ENCODE data around the gene IQCM. TPM values are rescaled to one million over a fixed set of nuclear protein-coding genes. Genes with fewer than 3 reads are reported as not detected.

Gene IQCM
- polyA plus RNA-seq, 1 donor (not counting 4 experiments of a cell fraction or from before 2014, with no cell fraction given), result not detected

DNA sequence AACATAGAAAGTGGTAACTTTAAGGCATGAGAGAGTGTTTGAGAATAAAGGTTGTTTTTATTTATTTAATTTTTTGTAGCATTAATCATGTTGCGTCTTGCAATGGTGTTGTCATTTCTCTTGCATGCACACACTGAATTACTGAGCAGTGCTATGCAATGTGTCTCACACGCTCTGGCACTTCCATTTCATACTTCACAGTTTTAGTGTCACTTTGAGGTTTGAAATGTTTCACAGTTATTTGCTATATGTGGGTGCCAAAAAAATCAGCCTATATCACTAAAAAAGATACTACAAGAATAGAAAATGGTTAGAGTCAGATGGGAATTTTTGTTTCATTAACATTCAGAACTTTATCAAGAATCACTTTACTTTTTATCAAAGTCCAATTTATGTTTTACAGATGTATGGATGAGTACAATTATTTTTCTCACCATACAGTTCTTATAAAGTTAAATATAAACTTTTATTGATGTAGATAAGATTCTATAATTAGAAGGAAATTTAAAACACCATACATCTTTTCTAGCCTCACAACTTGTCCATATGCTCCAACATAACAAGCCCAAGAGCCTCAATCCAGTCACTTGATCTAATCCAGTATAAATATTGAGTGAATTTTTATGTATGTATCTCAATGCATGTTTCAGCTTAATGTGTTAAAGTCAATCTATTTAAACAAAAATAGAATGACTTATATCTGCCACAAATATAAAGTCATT lies 114.0 kb downstream of the IQCM start:
- no peaks in the 10 kb centered on the region for H3K4me1 ChIP-seq (ENCODE audit: control insufficient read depth, extremely low read depth, insufficient read depth, low read length)
- dilution Hi-C loops (cut with MboI; ENCODE audit: extremely low pct_ligation_motif_present, low sequenced_read_pairs), result no loop called here
- FAIRE-seq, result no peak

DNA sequence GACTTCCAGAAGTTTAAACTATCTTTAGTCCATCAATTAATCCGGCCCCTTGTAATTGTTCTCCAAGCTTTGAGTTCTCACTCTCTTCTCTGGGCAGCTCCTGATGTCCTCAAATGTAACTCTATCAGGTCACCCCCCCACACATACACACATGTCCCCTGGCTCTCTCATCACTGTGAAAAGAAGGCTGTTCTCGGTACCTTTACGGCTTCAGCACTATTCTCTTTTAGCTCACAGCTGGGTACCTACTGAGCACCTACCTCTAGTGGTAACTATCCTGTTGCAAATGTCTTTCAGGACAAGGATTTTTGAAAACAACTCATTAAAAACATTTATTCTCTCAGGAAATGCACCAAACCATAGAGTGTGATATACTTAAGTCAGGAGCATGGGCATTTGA lies 115.4 kb downstream of the IQCM start:
- Histone ChIP-seq H3K4me3 (ENCODE audit: control insufficient read depth in 2 of 3, extremely low read depth in 1 of 3, insufficient read depth in 2 of 3, low read depth in 1 of 3, low read length in 3 of 3) (no peak overlapping the region), H3K79me2 (ENCODE audit: control insufficient read depth, insufficient read depth, low read length) (no peaks in the 10 kb centered on the region), H3K9ac (ENCODE audit: control insufficient read depth, extremely low read depth, insufficient read depth, low read length) (no peak overlapping the region), H3K36me3 (ENCODE audit: control insufficient read depth in 2 of 2, extremely low read depth in 1 of 2, insufficient read depth in 2 of 2, low read length in 2 of 2) (no peaks in the 10 kb centered on the region), H4K20me1 (ENCODE audit: control insufficient read depth, extremely low read depth, insufficient read depth, low read length) (no peaks in the 10 kb centered on the region), H2AFZ (ENCODE audit: control insufficient read depth, low read length) (no peak overlapping the region), H3K4me1 (ENCODE audit: control insufficient read depth, extremely low read depth, insufficient read depth, low read length) (no peaks in the 10 kb centered on the region), H3K27ac (ENCODE audit: control insufficient read depth, insufficient read depth, low read length) (no peak overlapping the region), H3K9me3 (ENCODE audit: control insufficient read depth, low read depth, low read length) (no peaks in the 10 kb centered on the region), H3K27me3 (ENCODE audit: control insufficient read depth, extremely low read depth, insufficient read depth, low read length) (no peaks in the 10 kb centered on the region), H3K9me1 (ENCODE audit: control insufficient read depth, extremely low read depth, insufficient read depth, low read length) (no peaks in the 10 kb centered on the region), H3K4me2 (ENCODE audit: control insufficient read depth, extremely low read depth, insufficient read depth, low read depth, low read length) (no peak overlapping the region)
- no peak for TF ChIP-seq EZH2 (IDR thresholded peaks at IDR 0.05; ENCODE audit: low read length)
- TF ChIP-seq, protein P1, sequence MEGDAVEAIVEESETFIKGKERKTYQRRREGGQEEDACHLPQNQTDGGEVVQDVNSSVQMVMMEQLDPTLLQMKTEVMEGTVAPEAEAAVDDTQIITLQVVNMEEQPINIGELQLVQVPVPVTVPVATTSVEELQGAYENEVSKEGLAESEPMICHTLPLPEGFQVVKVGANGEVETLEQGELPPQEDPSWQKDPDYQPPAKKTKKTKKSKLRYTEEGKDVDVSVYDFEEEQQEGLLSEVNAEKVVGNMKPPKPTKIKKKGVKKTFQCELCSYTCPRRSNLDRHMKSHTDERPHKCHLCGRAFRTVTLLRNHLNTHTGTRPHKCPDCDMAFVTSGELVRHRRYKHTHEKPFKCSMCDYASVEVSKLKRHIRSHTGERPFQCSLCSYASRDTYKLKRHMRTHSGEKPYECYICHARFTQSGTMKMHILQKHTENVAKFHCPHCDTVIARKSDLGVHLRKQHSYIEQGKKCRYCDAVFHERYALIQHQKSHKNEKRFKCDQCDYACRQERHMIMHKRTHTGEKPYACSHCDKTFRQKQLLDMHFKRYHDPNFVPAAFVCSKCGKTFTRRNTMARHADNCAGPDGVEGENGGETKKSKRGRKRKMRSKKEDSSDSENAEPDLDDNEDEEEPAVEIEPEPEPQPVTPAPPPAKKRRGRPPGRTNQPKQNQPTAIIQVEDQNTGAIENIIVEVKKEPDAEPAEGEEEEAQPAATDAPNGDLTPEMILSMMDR (optimal IDR thresholded peaks at IDR 0.05 in 1 of 3, IDR thresholded peaks at IDR 0.05 in 1 of 3, conservative IDR thresholded peaks at IDR 0.05 in 1 of 3; ENCODE audit: extremely low read depth in 1 of 3, insufficient read depth in 2 of 3, low read length in 3 of 3), result no peak
- dilution Hi-C loops (cut with MboI; ENCODE audit: extremely low pct_ligation_motif_present, low sequenced_read_pairs), result no loop called here
- DNase-seq (ENCODE audit: low read depth, low spot score) (no peak), FAIRE-seq (no peak)

More for the DNA sequence above, 114.0 kb downstream of the IQCM start:
- TF ChIP-seq, protein P1 (optimal IDR thresholded peaks at IDR 0.05 in 1 of 3, IDR thresholded peaks at IDR 0.05 in 1 of 3, conservative IDR thresholded peaks at IDR 0.05 in 1 of 3; ENCODE audit: extremely low read depth in 1 of 3, insufficient read depth in 2 of 3, low read length in 3 of 3), result no peak
- no peak for TF ChIP-seq EZH2 (IDR thresholded peaks at IDR 0.05; ENCODE audit: low read length)
- no peaks in the 10 kb centered on the region for H3K79me2 ChIP-seq (ENCODE audit: control insufficient read depth, insufficient read depth, low read length)
- no peak overlapping the region for H3K4me3 ChIP-seq (ENCODE audit: control insufficient read depth in 2 of 3, extremely low read depth in 1 of 3, insufficient read depth in 2 of 3, low read depth in 1 of 3, low read length in 3 of 3)
- no peak overlapping the region for H2AFZ ChIP-seq (ENCODE audit: control insufficient read depth, low read length)
- H3K9me1 ChIP-seq (ENCODE audit: control insufficient read depth, extremely low read depth, insufficient read depth, low read length), result no peaks in the 10 kb centered on the region
- H3K27me3 ChIP-seq (ENCODE audit: control insufficient read depth, extremely low read depth, insufficient read depth, low read length), result no peaks in the 10 kb centered on the region
- H3K9ac ChIP-seq (ENCODE audit: control insufficient read depth, extremely low read depth, insufficient read depth, low read length), result no peak overlapping the region
- no peaks in the 10 kb centered on the region for H3K36me3 ChIP-seq (ENCODE audit: control insufficient read depth in 2 of 2, extremely low read depth in 1 of 2, insufficient read depth in 2 of 2, low read length in 2 of 2)
- no peaks in the 10 kb centered on the region for H3K9me3 ChIP-seq (ENCODE audit: control insufficient read depth, low read depth, low read length)
- H3K27ac ChIP-seq (ENCODE audit: control insufficient read depth, insufficient read depth, low read length), result no peak overlapping the region
- no peak overlapping the region for H3K4me2 ChIP-seq (ENCODE audit: control insufficient read depth, extremely low read depth, insufficient read depth, low read depth, low read length)
- no peaks in the 10 kb centered on the region for H4K20me1 ChIP-seq (ENCODE audit: control insufficient read depth, extremely low read depth, insufficient read depth, low read length)
- DNase-seq (ENCODE audit: low read depth, low spot score), result no peak
